ENCODE data around the gene LDB3.
A peak's percentile ranks its signal among the peaks of the same experiment; 100 is the strongest.

LDB3 gene

DNA sequence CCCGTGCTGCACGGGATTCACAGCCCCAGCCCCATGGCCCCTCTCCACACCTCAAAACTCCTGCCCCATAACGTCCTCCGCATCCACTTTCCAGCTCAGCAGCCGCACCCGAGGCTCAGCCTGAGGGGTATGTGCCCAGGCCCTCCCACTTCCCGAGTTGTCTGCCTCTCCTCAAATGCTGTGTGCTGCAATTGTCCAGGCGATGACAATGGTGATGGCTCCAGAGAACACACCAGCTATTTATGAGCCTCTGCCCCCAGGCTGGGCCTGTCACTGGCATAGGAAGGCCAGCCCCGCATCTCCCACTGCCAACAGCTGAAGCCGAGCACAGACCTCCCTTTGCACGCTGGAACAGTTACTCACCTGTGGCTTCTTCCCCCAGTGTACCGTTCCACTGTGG lies 2.4 kb upstream of the LDB3 start:
- no peak for DNase-seq

DNA sequence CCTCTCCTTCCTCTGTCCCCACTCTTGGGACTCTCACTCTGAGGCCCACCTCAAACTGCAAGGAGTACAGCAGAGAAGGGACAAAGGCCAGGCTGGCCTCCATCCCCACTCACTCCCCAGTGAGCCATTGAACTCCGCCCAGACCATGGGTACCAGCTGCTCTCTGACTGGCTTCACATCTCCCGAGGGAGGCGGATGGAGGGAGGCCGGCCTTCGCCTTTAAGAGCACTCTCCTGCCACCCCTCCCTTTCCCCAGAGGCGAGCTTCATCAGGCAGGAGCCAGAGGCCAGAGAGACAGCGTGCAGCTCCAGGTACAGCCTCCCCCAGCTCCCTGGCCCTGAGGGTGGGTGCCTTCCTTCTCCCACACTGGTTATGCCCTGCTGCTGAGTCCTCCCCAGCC lies 1.8 kb upstream of the LDB3 start:
- DNase-seq: no peak

DNA sequence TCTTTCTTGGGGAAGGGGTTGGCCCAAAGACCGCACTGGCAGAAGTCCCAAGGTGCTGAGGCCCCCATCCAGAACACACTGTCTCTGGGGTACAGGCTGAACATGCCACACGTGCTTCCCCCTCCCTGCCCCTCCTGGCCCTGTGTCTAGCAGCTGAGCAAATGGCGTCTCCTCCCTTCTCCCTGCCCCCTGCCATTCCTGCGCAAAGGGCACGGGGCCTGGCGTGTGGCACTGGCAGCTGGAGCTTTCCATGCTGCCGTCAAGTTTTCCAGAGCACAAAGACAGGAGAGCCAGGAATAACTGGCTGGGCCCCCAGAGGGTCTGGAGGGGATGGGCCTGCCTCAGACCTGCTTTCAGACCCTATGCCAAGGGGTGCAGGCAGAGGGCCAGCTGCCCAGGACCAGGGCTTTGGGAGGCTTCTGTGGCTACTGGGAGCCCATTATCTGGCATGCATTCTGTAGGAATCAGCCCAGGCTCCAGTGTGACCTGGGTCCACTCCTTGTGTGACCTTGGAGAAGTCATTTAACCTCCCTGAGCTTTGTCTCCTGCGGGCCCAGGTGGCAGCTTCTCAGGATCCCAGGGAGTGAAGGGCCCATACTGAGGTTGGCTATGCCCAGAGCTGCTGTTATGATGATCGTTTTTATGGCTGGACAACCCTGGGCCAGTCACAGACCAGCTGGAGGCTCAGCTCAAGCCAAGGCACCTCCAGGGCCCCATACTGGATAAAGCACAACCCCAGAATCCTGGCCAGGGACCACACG lies 710 bp upstream of the LDB3 start:
- DNase-seq: no peak

DNA sequence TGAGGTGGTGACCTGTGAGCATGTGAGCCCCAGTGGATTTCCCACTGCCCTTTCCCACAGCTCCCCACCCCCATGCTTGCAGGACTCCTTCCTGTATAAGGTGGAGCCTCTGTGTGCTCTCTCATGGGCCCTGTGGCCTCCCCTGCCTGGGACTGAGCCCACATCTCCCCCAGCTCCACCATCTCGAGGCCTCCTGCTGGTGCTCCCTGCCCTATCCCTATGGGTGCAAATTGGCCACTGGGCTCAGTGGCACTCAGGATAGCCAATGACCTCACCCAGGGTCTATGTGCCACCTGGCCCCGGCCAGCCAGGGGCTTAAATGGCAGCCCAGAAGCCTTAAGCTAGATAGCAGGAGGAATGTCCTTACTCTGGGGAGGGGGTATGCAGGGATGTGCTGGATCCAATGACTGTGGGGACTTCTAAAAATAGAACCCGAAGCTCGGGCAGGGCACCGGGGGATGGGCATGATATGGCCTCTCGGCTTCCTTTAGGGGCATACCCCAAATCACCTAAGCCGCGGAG lies 2.0 kb downstream of the LDB3 start:
- DNase-seq: no peak

DNA sequence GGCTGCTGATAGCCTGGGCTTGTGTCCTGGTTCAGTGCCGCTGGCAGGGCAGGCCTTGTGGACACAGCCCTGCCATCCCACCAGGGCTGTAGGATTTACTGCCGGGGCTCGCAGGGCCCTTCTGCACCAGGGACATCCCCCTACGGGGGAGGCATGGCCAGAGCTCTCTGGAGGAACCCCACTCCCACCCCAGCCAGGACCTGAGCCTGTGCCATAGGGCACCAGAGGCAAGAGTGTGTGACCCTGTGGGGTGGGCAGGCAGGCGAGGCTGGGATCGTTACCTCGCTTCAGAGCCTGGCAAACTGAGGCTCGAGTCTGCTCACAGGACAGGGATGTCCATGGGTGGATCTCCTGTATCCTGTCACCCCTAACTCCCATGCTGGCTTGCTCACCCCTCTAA lies 2.6 kb downstream of the LDB3 start:
- no peak for DNase-seq

DNA sequence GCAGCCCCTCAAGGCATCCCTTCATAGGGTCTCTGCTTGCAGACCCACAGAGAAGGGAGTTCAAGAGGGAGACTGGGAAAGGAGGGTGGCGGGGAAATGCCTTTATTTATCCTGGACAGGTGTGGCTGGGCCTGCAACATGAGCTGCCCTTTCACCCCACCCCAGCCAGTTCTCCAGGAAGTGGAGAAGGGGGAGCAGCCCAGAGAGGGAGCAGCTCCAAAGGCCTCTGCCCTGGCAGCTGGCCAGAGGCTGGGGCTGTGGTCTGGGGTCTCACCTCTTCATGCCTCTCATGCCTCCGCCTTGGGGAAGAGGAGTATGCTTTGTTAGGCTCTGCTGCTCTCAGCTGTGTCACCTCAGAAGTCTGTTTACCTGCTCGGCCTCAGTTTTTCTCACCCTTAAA lies 3.1 kb downstream of the LDB3 start:
- no peak for DNase-seq

DNA sequence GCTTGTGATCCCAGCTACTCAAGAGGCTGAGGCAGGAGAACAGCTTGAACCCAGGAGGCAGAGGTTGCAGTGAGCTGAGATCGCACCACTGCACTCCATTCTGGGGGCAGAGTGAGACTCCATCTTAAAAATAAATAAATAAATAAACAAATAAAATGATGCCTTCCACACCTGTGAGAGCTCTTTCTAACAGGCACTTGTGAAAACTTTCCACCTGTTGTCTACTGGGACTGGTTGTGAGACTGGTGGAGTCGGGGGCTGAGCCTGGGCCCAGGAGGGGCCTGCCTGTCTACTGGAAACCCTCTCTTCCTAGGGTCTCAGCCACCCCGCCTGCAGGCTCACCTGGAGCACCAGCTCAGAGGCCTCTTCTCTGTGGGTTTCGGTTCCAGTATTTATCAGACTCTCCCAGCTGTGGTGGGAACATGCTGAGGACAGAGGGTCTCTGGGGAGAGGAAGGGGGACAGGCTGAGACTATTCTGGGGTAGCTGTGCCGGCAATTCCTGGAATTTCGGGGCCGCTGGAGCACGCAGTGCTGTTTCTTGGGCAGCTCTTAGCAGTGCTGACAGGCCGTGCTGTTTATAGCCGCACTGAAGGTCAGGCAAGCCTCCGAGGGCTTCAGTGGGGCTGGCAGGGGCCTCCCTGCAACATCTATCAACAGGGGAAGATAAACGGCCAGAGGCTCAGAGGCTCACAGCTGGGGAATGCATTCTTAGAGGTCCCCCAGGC lies 3.8 kb downstream of the LDB3 start:
- DNase-seq: peak; percentile 38

DNA sequence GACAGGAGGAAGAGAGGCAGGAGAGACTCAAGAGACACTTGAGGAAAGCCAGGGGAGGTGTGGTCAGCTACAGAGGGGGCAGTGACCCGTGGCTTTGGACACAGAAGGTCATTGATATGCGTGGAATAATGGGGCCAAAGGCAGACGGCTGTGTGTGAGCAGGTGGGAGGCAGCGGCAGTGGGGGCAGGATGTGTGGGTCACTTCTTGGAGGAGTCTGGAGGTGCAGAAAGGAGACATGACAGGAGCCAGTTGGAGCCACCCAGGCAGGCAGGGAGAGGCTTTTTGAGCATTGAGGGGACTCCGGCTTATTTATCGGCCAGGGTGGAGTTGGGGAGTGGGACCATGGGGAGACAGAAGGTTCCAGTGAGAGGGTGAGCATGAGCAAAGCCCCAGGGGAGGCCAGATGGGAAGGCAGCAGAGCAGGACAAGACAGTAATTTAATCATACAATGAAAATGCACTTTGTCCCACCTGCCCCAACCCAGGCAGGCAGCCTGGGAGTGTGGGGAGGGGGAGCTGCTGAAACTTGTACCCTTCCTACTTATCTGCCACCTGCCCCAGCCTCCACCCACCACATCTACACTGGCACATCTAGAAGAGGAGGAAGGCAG lies 5.0 kb downstream of the LDB3 start:
- peak; percentile 94 for DNase-seq

DNA sequence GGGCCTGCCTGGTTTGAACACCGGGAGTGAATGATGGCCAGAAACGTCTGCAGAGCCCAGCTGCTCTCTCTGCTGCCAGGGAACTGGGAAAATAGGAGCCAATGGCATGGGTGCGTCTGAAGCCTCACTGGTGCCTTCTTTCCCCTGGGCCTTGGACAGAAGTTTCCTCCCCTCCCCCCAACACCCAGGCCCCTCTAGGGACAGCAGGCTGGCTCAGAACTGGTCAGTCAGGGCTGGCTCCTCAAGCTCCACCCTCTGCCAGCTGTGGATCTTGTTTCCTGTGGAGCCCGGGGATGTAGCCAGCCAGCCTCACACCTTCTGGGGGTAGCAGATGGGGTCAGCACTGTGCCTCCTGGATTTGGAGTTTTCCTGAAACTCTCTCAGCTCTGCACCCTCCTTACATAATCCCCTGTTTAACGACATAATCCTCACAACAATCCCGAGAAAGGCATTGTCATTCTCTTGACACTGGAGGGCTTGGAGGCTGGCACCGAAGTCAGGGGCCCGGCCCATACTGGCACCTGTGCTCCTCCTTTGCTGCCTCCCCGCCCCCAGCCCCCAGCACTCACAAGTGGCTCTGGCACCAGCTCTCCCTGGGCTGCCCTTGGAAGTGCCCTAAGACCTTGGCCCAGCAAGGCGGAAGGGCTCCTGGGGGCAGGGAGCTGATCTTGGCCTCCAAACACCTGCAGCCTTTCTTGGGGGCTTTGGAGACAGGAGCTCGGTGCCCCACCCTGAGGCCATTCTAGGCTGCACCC lies 5.7 kb downstream of the LDB3 start:
- DNase-seq: peak; percentile 93

DNA sequence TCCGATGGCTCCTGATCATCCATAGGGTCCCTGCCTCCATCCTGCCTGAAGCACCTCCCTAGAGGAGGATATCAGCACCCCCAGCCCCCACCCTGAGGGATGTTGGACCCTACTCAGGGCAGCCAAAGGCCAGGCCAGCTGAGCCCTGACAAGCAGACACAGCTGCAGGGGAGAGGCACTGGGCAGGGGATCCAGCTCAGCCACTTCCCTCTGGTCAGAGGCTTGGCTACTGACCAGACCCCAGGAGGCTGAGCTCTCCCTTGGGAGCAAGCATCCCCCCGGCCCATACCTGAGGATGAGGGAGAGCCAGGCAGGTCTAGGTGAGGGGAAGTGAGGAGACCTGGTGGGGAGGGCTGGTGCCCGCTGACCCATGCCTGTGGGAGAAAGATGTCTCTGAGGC lies 6.6 kb downstream of the LDB3 start:
- no peak for DNase-seq

DNA sequence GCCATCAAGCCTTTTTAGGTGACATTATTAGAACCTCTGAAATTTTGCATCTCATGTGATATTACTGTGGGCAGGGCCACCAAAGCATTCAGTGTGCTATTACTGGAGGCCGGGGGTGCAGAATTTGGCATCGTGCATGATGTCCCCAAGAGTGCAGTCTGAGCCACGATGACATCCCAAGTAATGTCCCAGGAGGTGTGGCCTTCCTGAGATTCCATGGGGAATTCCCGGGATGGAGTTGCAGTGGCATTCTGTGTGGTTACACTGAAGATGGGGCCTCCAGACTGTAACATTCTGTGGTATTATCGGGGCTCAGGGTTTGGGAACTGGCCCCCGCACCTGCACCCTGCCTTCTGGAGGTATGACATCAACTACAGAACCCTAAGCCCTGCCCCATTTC lies 9.1 kb downstream of the LDB3 start:
- DNase-seq: no peak

DNA sequence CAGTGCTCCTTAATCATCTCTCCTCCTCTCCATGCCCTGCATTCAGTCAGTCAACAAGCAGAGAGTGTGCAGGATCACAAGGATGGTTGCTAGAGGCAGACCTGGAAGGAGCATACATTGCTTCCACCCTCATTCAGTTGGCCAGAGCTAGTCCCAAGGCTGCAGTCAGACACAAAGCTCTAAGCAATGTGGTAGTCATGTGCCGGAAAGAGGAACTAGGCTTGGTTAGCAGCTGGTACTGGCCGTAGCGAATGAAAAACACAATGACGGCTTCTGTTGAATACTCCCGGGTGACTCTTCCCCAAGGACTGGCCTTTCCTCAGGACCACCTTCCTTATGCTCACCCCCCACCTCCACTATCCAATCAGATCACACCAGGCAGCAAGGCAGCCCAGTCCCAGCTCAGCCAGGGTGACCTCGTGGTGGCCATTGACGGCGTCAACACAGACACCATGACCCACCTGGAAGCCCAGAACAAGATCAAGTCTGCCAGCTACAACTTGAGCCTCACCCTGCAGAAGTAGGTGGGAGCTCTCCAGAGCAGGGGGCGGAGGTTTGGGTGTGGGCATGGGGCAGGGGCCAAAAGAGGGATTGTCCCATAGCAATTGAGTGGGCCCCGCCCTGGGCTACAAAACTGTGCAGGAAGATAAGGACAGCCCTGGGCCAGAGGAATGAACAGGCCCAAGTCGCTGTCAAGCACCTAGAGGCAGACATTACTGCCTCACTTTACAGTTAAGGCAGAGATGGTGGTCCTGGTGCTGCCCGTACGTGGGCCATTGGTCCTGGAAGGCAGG lies 10.9 kb downstream of the LDB3 start:
- no peak for DNase-seq

DNA sequence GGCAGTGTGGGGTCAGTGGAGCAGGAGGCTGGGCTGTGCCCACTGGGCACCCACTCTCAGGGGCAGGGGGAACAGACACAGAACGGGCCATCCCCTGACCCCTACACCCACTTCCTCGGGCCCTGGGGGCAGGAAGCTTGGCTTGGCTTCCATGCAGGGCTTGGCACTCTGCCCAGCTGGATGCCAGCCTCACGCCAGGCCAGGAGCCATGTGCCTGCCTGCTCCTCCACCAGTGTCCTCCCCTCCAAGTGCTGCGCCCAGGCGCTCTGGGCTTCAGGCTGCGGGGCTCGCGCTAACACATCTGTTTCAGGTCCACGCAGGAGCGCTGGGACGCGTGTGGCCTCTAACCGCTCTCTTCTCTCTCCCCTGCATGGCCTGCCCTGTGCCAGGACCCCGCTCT lies 12.7 kb downstream of the LDB3 start:
- no peak for DNase-seq

DNA sequence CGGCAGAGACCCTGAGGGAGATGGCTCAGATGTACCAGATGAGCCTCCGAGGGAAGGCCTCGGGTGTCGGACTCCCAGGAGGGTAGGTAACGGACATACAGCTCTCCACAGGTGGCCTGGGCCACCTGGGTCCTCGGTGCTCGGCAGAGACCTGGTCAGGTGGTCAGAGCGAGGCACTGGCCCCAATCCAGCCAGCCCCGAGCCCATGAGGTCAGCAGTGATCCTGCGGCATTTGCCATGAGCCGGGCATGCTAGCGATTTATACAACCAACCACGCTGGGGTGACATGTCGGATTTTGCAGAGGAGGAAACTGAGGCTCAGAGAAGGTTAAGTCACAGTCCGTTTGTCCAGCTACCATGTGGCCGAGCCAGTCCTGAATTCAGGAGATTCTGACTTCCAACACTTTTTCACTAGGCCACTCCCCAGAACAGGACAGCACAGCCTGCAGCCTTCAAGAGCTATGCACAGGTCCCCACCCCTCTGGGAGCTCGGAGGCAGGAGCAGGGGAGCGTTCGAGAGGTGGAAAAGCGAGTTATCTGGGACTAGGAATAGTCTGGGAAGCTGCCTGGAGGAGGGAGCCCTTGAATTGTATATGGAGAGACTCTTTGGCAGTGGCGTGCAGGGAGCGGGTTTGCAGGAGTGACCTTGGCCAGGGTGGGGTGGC lies 13.5 kb downstream of the LDB3 start:
- DNase-seq: no peak

DNA sequence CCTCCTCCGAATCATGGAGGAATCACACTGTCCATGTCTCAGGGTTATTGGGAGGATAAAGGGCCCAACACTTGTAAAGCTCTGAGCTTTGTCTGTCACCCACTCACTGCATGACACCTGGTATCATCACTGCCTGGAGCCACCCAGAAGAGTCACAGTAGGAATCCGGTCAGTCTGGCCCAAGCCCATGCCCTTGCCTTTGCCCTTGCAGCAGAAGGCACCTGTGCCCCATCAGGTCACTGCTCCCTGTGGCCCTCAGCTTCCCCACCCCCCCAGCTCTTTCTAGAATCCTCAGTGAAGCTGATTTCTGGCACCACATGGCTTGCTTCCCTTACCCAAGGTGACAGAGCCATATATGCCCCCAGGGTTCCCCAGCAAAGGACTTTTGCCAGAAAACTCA lies 14.4 kb downstream of the LDB3 start:
- no peak for DNase-seq

DNA sequence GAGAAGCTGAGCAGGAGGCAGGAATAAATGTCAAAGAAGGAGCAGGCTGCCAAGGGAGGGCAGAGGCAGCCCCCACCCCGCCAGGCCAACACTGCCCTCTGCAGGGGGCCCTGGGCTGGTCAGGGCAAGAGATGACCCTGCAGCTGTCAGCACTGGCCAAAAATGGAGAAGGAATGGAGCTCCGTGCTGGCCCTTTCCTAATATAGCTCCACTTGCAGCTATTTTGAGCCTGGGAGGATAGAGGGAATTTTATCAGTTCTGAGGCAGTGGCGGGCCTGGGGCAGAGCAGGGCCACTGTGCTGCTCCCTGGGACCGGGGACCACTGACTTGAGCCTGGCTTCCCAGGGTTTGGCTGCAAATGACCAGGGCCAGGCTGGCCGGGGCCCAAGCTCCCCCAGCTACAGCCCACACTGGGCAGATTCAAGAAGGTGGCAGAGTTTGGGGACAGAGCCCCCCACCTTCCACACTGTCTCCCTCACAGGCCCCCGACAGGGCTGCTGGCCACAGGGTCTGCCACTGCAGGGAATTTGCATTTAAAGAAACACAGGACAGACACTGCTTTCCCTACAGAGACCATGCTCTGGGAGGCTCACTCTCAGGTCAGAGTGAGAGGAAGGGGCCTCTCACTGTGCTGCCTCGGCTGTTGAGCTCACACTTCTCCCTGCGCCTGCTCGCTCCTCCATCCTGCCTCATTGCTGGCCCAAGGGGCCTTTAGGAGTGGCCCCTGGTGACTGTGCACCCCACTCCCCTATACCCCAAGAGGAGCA lies 16.2 kb downstream of the LDB3 start:
- no peak for DNase-seq

DNA sequence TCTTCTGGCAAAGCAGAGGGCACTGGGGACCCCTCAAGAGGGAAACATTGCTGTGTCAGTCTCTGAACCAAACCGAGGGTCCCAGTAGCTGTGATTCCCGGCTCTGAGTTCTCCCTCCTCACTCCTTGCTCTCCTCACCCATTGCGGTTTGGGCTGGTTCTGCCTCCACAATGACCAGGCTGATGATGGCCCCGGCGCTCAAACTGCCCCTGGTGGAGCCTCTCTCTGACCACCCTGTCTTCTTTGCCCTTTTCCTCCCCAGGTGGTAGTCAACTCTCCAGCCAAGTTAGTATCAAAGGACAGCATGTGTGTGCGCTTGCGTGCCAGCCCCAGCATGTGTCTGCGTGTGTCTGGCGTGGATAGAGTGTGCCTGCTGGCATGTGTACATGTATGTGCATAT lies 17.1 kb downstream of the LDB3 start:
- no peak for DNase-seq

DNA sequence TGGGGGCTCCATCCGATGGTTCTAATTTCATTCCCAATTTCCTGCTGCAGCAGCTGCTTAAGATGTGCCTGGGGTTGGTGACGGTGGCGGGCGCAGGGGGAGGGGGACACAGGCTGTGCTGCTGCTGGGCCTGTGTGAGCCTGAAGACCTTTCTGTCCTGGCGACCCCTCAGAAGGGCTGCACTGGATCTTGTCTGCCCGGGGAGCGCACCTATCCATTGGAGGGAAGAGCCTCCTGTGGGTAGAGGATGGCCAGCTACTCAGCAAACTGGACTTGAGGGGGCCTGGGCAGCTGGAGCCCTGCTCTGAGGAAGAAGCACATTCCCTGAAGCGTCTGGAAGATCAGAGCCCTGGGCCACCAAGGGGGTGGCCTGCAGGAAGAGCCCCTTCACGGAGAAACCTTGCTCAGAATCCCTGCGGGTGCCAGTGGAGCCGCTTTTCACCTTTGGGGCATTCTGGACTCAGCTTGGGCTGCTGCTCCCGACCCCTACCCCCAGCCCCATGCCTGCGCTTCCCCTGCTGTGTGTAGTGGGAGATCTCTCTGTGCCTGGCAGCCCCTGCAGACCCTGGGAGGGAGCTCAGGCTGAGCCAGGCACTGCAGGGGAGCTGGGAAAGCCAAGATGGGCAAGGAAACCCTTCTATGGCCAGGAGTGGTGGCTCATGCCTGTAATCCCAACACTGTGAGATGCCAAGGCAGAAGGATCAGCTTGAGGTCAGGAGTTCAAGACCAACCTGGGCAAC lies 17.8 kb downstream of the LDB3 start:
- no peak for DNase-seq

DNA sequence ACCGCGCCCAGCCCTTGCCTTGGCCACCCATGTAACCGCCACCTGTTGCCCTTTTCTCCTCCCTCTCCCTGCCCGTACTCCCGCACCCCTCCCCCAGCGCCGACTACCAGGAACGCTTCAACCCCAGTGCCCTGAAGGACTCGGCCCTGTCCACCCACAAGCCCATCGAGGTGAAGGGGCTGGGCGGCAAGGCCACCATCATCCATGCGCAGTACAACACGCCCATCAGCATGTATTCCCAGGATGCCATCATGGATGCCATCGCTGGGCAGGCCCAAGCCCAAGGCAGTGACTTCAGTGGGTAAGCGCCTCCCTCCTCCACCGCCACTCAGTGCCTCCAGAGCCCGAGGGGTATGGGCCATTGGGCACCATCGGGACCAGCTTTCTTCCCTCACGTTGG lies 18.7 kb downstream of the LDB3 start:
- DNase-seq: no peak

DNA sequence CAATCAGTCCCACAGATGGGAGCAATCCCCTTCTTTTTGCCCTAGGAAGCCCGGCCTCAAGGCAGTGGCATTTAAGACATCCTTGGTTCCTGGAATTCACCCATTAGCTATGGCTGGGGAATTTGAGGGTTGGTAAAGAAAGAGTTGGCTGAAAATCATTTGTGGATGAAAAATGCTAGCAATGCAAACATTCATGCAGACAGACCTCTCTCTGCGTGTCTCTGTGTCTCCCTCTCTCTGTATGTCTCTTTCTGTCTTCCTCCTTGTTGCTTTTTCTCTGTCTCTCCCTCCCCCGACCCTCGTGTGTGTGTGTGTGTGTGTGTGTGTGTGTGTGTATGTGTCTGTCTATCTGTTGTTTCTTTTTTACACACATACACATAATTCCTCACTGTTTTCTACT lies 19.4 kb downstream of the LDB3 start:
- no peak for DNase-seq
